ENCODE measurements around the gene SLC44A2. TPM values are rescaled to one million over a fixed set of nuclear protein-coding genes. Genes with fewer than 3 reads are reported as not detected.
A peak's percentile ranks its signal among the peaks of the same experiment; 100 is the strongest.

Gene SLC44A2
- total and polyA plus RNA-seq, 2 of the 13 experiments (the other 11 are each of a cell fraction or from before 2014, with no cell fraction given) = 2.4 to 5.6 TPM

DNA sequence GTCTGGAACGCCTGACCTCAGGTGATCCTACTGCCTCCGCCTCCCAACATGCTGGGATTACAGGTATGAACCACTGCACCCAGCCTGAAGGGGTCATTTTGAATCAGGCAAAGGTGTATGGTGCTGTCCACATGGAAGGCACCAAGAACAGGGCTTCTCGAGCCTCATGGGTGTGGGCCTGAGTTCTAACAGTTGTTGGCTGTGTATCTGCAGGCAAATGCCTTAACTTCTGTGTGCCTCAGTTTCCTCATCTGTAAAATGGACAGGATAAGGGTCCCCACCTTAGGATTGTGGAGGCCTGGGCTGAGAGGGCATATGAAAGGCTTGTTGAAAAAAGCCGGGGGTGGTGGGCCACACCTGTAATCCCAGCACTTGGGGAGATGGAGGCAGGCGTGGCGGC lies 47.4 kb upstream of the SLC44A2 start:
- H3K27ac ChIP-seq (ENCODE audit: extremely low read length, insufficient read depth, low read length) = peak overlapping the region; percentile 85
- H3K36me3 ChIP-seq (replicated peaks in 1 of 2; ENCODE audit: control insufficient read depth in 1 of 2, insufficient read depth in 2 of 2, low read length in 2 of 2) = no peaks in the 10 kb centered on the region
- DNase-seq (ENCODE audit: low spot score) (no peak), FAIRE-seq (no peak), ATAC-seq (peak; percentile 6; the same call in 1 of the 3 replicates)
- H3K4me3 ChIP-seq (replicated peaks in 1 of 3; ENCODE audit: insufficient read depth in 1 of 3, low read depth in 2 of 3, low read length in 3 of 3) = no peak overlapping the region
- H3K79me2 ChIP-seq (ENCODE audit: insufficient read depth, low read length) = peaks cover 9% of the 10 kb centered on the region
- in situ Hi-C loops (cut with HindIII; ENCODE audit: extremely low pct_ligation_motif_present, low pct_unique_long_range_greater_than_20kb) = no loop called here
- H3K4me2 ChIP-seq (ENCODE audit: low read depth, low read length) = peak overlapping the region; percentile 31; the same call in 1 of the 2 replicates
- H3K27me3 ChIP-seq (ENCODE audit: control insufficient read depth in 1 of 2, insufficient read depth in 2 of 2, low read length in 2 of 2) = peaks cover under 1% of the 10 kb centered on the region in 2 experiments; a peak in 2 of 5 replicates
- H3K9me3 ChIP-seq (ENCODE audit: low read length) = no peaks in the 10 kb centered on the region
- H3K9ac ChIP-seq (ENCODE audit: insufficient read depth, low read depth, low read length) = no peak overlapping the region
- WGBS (ENCODE audit: low lambda C conversion rate) = 38% methylated on average over 6 of the region's 6 CpGs
- ChIA-PET POLR2A (interaction anchor here (0.6 to 0.7 kb wide), 7 partner anchors 10 to 258 kb away, joined by 3 to 6 read pairs (median 4); partner anchors contain the start of gene TMED1), CTCF (ENCODE audit: low intra/inter-chr PET ratio, low total read pairs) (interaction anchor here (4.5 kb wide), 1 partner anchor 66 kb away, joined by 69 read pairs; no protein-coding TSS in a partner anchor)
- no peaks in the 10 kb centered on the region for H4K20me1 ChIP-seq (ENCODE audit: insufficient read depth, low read length)
- TF ChIP-seq, protein P1, sequence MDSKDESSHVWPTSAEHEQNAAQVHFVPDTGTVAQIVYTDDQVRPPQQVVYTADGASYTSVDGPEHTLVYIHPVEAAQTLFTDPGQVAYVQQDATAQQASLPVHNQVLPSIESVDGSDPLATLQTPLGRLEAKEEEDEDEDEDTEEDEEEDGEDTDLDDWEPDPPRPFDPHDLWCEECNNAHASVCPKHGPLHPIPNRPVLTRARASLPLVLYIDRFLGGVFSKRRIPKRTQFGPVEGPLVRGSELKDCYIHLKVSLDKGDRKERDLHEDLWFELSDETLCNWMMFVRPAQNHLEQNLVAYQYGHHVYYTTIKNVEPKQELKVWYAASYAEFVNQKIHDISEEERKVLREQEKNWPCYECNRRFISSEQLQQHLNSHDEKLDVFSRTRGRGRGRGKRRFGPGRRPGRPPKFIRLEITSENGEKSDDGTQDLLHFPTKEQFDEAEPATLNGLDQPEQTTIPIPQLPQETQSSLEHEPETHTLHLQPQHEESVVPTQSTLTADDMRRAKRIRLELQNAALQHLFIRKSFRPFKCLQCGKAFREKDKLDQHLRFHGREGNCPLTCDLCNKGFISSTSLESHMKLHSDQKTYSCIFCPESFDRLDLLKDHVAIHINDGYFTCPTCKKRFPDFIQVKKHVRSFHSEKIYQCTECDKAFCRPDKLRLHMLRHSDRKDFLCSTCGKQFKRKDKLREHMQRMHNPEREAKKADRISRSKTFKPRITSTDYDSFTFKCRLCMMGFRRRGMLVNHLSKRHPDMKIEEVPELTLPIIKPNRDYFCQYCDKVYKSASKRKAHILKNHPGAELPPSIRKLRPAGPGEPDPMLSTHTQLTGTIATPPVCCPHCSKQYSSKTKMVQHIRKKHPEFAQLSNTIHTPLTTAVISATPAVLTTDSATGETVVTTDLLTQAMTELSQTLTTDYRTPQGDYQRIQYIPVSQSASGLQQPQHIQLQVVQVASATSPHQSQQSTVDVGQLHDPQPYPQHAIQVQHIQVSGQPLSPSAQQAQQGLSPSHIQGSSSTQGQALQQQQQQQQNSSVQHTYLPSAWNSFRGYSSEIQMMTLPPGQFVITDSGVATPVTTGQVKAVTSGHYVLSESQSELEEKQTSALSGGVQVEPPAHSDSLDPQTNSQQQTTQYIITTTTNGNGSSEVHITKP (CRISPR knock-in tag; IDR thresholded peaks at IDR 0.05; ENCODE audit: low read depth) = peak; percentile 90
- TF ChIP-seq RBFOX2 (IDR thresholded peaks at IDR 0.05; ENCODE audit: low read depth, low read length) (no peak), ZNF629 (CRISPR knock-in tag; conservative IDR thresholded peaks at IDR 0.05) (peak; percentile 87), REXO4 (CRISPR knock-in tag; IDR thresholded peaks at IDR 0.05; ENCODE audit: borderline replicate concordance) (no peak)
- intact Hi-C loops (cut with micrococcal nuclease; ENCODE audit: unreplicated experiment) = no loop called here
- BruUV-seq (replicated peaks) = TSS peak; percentile 83
- peaks cover 43% of the 10 kb centered on the region for H3K4me1 ChIP-seq (ENCODE audit: insufficient read depth, low read length)
- H2AFZ ChIP-seq (ENCODE audit: low read length) = no peak overlapping the region

Data from HepG2 (cell line).